Measurements from ENCODE around the gene MTHFD1L.

The MTHFD1L gene

GRCh38 chr6:151088963-151089362 is 223.5 kb downstream of the MTHFD1L start:
- H3K27ac ChIP-seq (ENCODE audit: poor library complexity, severe bottlenecking), result no peak overlapping the region
- no peaks in the 10 kb centered on the region for H3K27me3 ChIP-seq (ENCODE audit: insufficient read depth, poor library complexity, severe bottlenecking)
- peaks cover 19% of the 10 kb centered on the region for H3K4me1 ChIP-seq (ENCODE audit: insufficient read depth, poor library complexity, severe bottlenecking)
- no peaks in the 10 kb centered on the region for H3K9me3 ChIP-seq (ENCODE audit: severe bottlenecking)
- peaks cover 29% of the 10 kb centered on the region for H3K36me3 ChIP-seq (ENCODE audit: low read depth)
- no peak for ATAC-seq (ENCODE audit: low read depth)
- no peak for TF ChIP-seq CTCF (IDR thresholded peaks at IDR 0.05; ENCODE audit: poor library complexity, severe bottlenecking)
- no peak for DNase-seq (ENCODE audit: low spot score)
- H3K4me3 ChIP-seq (ENCODE audit: severe bottlenecking), result no peak overlapping the region

- no peaks in the 10 kb centered on the region for H3K9me3 ChIP-seq (ENCODE audit: severe bottlenecking)
- H3K4me3 ChIP-seq (ENCODE audit: severe bottlenecking), result no peak overlapping the region
- peaks cover 18% of the 10 kb centered on the region for H3K4me1 ChIP-seq (ENCODE audit: insufficient read depth, poor library complexity, severe bottlenecking)
- DNase-seq (ENCODE audit: low spot score), result no peak
- no peak overlapping the region for H3K27ac ChIP-seq (ENCODE audit: poor library complexity, severe bottlenecking)
- ATAC-seq (ENCODE audit: low read depth), result no peak
- H3K27me3 ChIP-seq (ENCODE audit: insufficient read depth, poor library complexity, severe bottlenecking), result no peaks in the 10 kb centered on the region
- H3K36me3 ChIP-seq (ENCODE audit: low read depth), result peaks cover 39% of the 10 kb centered on the region
- no peak for TF ChIP-seq CTCF (IDR thresholded peaks at IDR 0.05; ENCODE audit: poor library complexity, severe bottlenecking)
Measured at GRCh38 chr6:151089978-151090377, 224.5 kb downstream of the MTHFD1L start.

GRCh38 chr6:151091571-151091970 is 226.1 kb downstream of the MTHFD1L start:
- no peak overlapping the region for H3K4me3 ChIP-seq (ENCODE audit: severe bottlenecking)

GRCh38 chr6:151092591-151092990 is 227.1 kb downstream of the MTHFD1L start:
- TF ChIP-seq CTCF (IDR thresholded peaks at IDR 0.05; ENCODE audit: poor library complexity, severe bottlenecking), result no peak
- no peak for ATAC-seq (ENCODE audit: low read depth)
- peaks cover 52% of the 10 kb centered on the region for H3K36me3 ChIP-seq (ENCODE audit: low read depth)
- H3K9me3 ChIP-seq (ENCODE audit: severe bottlenecking), result no peaks in the 10 kb centered on the region
- no peak overlapping the region for H3K27ac ChIP-seq (ENCODE audit: poor library complexity, severe bottlenecking)
- peaks cover 8% of the 10 kb centered on the region for H3K4me1 ChIP-seq (ENCODE audit: insufficient read depth, poor library complexity, severe bottlenecking)
- H3K27me3 ChIP-seq (ENCODE audit: insufficient read depth, poor library complexity, severe bottlenecking), result no peaks in the 10 kb centered on the region
- H3K4me3 ChIP-seq (ENCODE audit: severe bottlenecking), result no peak overlapping the region
- DNase-seq (ENCODE audit: low spot score), result no peak

More at GRCh38 chr6:151091571-151091970, 226.1 kb downstream of the MTHFD1L start:
- no peak overlapping the region for H3K27ac ChIP-seq (ENCODE audit: poor library complexity, severe bottlenecking)
- DNase-seq (ENCODE audit: low spot score) (no peak), ATAC-seq (ENCODE audit: low read depth) (no peak)
- peaks cover 12% of the 10 kb centered on the region for H3K4me1 ChIP-seq (ENCODE audit: insufficient read depth, poor library complexity, severe bottlenecking)
- no peak for TF ChIP-seq CTCF (IDR thresholded peaks at IDR 0.05; ENCODE audit: poor library complexity, severe bottlenecking)
- peaks cover 48% of the 10 kb centered on the region for H3K36me3 ChIP-seq (ENCODE audit: low read depth)
- H3K27me3 ChIP-seq (ENCODE audit: insufficient read depth, poor library complexity, severe bottlenecking), result no peaks in the 10 kb centered on the region
- H3K9me3 ChIP-seq (ENCODE audit: severe bottlenecking), result no peaks in the 10 kb centered on the region

GRCh38 chr6:151093706-151094105 is 228.2 kb downstream of the MTHFD1L start:
- no peak for DNase-seq (ENCODE audit: low spot score)
- Histone ChIP-seq H3K27ac (ENCODE audit: poor library complexity, severe bottlenecking) (no peak overlapping the region), H3K4me1 (ENCODE audit: insufficient read depth, poor library complexity, severe bottlenecking) (peaks cover 7% of the 10 kb centered on the region), H3K36me3 (ENCODE audit: low read depth) (peaks cover 50% of the 10 kb centered on the region), H3K4me3 (ENCODE audit: severe bottlenecking) (no peak overlapping the region), H3K9me3 (ENCODE audit: severe bottlenecking) (no peaks in the 10 kb centered on the region), H3K27me3 (ENCODE audit: insufficient read depth, poor library complexity, severe bottlenecking) (no peaks in the 10 kb centered on the region)
- ATAC-seq (ENCODE audit: low read depth), result no peak
- no peak for TF ChIP-seq CTCF (IDR thresholded peaks at IDR 0.05; ENCODE audit: poor library complexity, severe bottlenecking)
